LNCaP clone FGC (cell line): Measurements from ENCODE around the gene IGF2BP1.
"Not testable (repeated sequence)": the region's sequence is repeated elsewhere in the genome, so short reads cannot be mapped to it uniquely, and the experiment has no call there.

Experiments used
- DNase-seq: peaks from one replicate; pipeline ENCODE4 v3.0.0-alpha.2; 2011; ENCODE audit warnings: low read depth
- H3K4me3 ChIP-seq: 2 replicates; pipeline ENCODE4 v1.5.1; 2011; ENCODE audit warnings: mild to moderate bottlenecking, low read depth, low read length, control low read depth
- CTCF ChIP-seq: IDR thresholded peaks from 2 replicates; pipeline ENCODE4 v1.5.1; 2012; ENCODE audit warnings: mild to moderate bottlenecking; ENCODE audit not compliant: control insufficient read depth, insufficient read depth; ENCODE audit errors: extremely low read depth

IGF2BP1 gene

GRCh38 chr17:49071106-49071505 is 73.9 kb downstream of the IGF2BP1 start:
- TF ChIP-seq CTCF: no peak
- no peak overlapping the region for H3K4me3 ChIP-seq
- DNase-seq: no peak

DNA sequence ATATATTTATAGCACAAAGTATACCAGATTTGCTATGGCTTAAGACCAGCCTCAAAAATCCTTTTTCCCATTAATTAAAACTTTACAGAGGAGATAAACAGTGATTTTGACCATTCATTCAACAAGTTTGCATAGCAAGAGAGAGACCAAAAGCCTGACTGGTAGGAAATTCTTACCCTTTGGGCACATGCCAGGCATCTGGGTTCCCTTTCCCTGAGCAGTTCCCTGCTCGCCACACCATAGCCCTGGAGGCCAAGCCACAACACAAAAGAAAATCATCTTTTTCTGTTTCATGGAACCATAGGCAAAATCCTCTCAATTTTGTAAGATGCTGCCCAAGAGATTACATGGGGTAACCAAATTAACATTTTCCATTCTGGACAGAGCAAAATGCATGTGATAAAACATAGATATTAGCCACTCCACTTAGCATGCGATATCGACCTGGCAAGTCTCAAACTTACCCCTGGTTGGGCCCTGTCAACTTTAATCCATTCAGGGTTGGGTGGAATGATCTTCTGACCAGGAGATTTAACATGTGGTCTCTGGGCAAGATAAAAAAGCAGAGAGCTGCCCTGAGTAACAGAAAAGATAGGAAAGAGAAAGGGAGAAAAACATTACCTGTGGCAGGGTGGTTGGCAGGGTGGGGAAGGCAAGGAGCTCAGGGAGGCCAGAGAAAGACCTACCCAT is 77.8 kb downstream of the IGF2BP1 start:
- no peak for DNase-seq
- no peak for TF ChIP-seq CTCF
- H3K4me3 ChIP-seq: no peak overlapping the region

DNA sequence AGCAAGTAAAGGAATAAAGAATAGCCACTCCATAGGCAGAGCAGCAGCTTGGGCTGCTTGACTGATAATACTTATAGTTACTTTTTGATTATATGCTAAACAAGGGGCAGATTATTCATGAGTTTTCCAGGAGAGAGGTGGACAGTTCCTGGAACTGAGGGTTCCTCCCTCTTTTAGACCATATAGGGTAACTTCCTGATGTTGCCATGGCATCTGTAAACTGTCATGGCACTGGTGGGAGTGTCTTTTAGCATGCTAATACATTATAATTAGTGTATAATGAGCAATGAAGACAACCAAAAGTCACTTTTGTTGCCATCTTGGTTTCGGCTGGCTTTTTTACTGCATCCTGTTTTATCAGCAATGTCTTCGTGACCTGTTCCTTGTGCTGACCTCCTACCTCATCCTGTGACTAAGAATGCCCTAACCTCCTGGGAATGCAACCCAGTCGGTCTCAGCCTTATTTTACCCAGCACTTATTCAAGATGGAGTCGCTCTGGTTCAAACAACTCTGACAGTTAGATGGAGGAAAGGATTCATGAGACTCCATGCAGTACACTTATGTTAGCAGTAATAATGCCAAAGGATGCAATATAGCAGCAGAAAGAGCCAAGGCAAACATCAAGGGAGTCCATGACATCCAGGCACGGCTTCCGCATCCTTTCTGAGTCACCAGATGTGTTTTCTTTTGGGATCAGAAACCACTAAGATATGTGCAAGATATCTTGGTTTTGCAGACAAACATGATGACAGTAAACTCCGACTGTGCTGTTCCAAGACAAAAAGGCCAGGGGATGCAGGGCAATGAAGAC is 79.6 kb downstream of the IGF2BP1 start:
- peak; percentile 7 for DNase-seq

DNA sequence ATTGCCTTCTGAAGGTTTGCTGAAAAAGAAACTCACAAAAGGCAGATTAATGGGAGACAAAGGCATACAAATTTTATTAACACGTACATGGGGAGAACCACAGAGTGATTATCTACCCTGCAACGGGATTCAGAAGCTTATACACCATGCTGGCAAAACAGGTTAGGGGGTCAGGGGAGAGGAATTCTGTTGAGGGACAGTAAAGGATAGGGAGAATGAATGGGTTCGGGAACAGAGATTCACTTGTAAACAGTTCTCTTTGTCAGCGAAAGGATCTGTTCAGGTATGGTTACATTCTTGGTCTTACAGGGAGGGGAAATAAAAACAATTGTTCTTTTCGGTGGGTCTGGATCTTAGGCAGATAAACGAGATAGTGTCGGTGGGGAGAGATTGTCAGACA is 81.1 kb downstream of the IGF2BP1 start:
- H3K4me3 ChIP-seq: no peak overlapping the region
- DNase-seq: no peak
- no peak for TF ChIP-seq CTCF

More for the DNA sequence above, 79.6 kb downstream of the IGF2BP1 start:
- no peak for TF ChIP-seq CTCF
- H3K4me3 ChIP-seq: no peak overlapping the region

DNA sequence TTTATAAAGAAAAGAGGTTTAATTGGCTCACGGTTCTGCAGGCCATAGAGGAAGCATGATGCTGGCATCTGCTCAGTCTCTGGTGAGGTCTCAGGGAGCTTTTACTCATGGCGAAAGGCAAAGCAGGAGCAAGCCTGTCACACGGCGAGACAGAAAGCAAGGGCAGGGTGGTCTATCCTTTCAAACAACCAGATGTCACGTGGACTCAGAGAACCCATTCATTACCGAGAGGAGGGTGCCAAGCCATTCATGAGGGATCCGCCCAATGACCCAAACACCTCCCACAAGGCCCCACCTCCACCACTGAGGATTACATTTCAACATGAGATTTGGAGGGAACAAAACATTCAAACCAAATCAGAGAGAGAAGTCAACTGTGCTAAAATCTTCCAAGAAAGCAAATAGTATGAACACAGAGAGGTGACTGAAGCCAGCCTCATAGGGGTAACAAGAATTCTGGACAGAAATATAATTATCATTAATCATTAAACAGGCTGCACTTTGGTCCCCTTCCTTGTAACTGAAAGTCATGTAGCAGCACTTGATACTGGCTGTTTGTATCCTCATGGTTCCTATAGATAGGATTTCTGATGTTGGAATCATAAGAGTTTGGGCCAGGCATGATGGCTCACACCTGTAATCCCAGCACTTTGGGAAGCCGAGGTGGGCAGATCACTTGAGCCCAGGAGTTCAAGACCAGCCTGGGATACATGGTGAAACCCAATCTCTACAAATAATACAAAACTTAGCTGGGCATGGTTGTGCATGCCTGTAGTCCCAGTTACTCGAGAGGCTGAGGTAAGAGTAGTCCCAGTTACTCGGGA is 82.9 kb downstream of the IGF2BP1 start:
- TF ChIP-seq CTCF: no peak
- H3K4me3 ChIP-seq: no peak overlapping the region
- no peak for DNase-seq

DNA sequence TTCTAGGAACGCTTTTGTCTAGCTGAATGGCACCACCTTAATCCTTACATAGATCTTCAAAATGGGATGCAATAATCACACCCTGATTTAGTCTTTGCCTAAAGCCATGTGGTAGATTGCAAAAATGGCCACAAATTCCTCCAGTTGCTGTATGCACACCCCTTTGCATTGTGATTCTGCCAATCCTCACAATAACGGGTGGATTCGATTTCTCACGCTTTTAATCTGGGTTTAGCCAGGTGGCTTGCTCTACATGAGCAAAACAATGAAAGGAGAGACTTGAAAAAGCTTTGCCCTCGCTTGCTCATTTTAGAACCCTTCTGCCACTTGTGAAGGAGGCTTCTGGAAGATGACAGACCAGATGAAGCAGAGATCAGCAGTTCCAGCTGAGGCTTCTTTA is 85.0 kb downstream of the IGF2BP1 start:
- TF ChIP-seq CTCF: no peak
- no peak overlapping the region for H3K4me3 ChIP-seq
- DNase-seq: no peak

GRCh38 chr17:49085046-49085445 is 87.9 kb downstream of the IGF2BP1 start:
- not testable (repeated sequence) for DNase-seq, H3K4me3 ChIP-seq
